ENCODE measurements around the gene SHISAL1.

Gene SHISAL1

GRCh38 chr22:44224166-44224565 lies 88.6 kb downstream of the SHISAL1 start:
- DNase-seq, result no peak

DNA sequence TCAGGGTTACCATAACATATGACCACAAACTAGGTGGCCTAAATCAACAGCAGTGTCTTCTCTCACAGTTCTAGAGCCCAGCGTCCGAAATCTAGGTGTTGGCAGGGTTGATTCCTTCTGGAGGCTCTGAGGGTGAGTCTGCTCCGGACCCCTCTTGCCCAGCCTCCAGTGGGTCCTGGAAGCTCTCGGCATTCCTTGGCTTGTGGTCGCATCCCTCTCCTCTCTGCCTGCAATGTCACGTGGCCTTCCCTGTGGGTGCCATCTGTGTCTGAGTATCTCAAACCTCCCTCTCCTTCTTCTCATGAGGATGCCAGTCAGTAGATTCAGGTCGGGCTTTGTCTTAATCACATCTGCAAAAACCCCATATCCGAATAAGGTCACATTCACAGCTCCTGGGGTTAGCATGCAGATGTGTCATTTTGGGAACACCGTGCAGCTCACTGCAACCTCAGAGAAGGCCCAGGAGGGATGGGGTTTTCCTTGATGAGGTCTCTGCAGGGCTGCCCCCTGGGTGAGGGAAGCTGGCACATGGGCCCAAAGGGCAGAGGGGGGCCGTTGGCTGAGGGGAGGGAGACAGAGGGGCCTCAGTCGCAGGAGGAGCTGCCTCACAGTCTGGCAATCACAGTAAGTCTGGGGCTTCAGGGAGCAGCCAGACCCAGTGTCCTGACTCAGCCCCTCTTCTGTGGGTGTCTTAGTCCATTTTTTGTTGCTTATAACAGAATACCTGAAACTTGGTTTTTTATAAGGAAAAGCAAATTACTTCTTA lies 90.9 kb downstream of the SHISAL1 start:
- DNase-seq, result no peak

- no peak for DNase-seq
These were observed 91.7 kb downstream of the SHISAL1 start for GRCh38 chr22:44220727-44221680.

DNA sequence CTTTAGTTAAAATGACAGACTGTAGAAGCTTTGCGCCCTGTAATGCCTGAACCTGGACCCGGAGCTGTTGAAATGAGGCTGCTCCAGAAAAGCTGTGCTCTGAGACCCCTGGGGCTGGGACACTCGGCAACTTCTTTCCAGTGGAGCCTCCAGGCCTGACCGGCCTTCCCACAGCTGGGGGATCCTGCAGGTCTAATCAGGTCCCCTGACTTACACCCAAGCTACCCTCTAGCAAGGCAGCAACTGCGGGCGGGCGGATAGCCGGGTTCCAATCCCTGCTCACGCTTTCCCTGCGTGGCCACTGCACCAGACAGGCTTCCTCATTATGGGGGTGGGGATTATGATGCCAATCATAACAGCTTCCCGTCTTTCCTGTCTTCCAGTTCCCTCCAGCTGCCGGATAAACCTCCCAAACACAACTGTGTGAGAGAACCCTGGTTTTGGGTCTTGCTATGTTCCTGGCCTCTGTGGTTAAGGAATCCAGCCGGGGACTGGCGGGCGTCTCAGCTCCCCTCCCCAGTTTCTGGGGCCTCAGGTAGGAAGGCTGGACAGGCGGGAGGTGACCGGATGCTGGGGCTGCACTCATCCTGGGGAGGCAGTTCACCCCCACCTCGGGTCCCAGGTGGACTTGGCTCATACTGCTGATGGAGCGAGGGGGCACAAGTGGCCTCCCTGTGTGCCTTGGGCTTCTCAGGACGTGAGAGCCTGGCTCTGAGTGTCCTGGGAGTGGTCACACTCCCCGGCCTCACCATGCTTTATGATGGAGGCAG lies 93.5 kb downstream of the SHISAL1 start:
- no peak for DNase-seq

DNA sequence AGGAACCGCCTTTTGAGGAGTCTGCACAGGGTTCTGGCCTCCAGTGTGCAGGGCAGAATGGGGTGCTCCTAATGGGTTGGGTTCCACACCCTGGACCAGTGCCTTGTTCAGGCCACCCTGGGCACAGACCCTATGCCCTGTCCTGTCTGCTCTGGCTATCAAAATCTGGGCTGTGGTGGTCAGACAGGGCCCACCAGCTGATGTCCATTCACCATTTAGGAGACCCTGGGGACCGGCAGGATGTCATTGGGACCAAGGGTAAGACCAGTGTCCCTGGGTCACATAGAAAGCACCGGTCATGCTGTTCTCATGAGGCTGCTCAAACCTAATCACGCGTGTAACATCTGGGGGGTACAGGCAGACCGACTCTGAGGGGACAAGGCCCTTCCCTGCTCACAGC lies 94.7 kb downstream of the SHISAL1 start:
- no peak for DNase-seq

GRCh38 chr22:44217346-44217745 lies 95.4 kb downstream of the SHISAL1 start:
- no peak for DNase-seq

GRCh38 chr22:44215287-44215686 lies 97.5 kb downstream of the SHISAL1 start:
- DNase-seq, result no peak

DNA sequence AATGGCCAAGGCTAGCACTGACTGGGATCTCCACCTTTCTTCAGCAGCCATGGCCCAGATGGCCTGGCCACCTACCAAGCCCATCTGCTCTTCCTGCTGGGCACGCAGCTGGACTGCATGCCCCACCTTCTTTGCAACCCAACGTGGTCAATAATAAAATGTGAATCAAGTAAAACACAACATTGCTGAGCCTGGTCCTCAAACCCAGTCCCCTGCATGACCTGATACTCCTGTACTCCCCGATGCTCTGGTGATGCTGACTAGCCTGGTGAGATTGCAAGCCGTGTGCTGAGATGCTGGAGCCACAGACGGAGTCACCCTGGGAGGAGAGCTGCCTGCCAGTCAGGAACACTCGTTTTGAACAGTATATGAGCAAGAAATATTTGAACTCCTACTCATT lies 98.0 kb downstream of the SHISAL1 start:
- no peak for DNase-seq

DNA sequence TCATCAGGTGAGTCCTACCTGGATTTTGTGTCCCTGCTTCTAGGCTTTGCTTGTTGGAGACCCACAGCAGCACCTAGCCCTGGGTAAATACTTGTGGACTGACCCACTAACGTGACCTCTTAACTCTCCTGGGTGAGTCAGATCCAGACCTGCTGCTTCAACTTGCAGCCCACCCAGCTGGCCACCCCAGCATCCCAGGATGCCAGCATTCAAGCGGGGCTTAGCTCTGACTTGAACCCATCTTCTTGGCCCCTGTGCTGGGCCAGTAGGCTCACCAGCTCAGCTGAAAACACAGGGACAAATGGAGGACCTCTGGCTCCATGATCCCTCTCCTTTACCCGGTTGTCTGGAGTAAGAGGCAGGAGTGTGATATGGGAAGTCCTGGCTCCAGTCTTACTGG lies 98.6 kb downstream of the SHISAL1 start:
- DNase-seq, result no peak

- DNase-seq, result no peak
These were observed 99.2 kb downstream of the SHISAL1 start for GRCh38 chr22:44213489-44214043.

GRCh38 chr22:44212936-44213335 lies 99.8 kb downstream of the SHISAL1 start:
- DNase-seq, result no peak

- no peak for DNase-seq
These were observed 100.5 kb downstream of the SHISAL1 start for GRCh38 chr22:44211946-44212930.

GRCh38 chr22:44211256-44211945 lies 101.3 kb downstream of the SHISAL1 start:
- DNase-seq, result no peak

DNA sequence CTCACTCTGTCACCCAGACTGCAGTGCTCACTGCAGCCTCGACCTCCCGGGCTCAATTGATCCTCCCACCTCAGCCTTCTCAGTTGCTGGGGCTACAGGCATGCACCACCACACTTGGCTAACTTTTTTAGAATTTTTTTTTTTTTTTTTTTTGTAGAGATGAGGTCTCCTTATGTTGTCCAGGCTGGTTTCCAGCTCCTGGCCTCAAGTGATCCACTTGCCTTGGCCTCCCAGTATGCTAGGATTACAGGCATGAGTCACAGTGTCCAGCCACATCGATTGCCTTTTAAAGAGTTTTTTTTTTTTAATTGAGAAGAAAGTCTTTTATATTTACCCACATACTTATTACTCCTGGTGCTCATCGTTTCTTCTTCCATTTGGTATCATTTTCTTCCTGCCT lies 102.0 kb downstream of the SHISAL1 start:
- DNase-seq, result no peak

- no peak for DNase-seq
These were observed 103.4 kb downstream of the SHISAL1 start for GRCh38 chr22:44209343-44209742.

DNA sequence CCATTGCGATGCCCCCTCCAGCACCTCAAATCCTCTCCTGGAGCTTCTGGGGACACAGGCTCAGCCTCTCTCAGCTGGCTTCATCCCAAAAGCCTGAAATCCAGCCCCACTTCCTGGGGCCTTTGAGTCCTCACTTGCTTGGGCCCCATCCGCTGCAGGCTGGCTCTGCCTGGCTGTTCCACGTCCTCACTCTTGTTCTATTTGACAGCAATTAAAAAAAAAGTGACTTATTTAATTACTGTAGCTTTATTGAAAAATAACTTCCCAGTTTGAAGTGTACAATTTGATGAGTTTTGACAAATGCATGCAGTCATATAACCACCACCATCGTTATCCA lies 104.8 kb downstream of the SHISAL1 start:
- no peak for DNase-seq

GRCh38 chr22:44207173-44207980 lies 105.4 kb downstream of the SHISAL1 start:
- DNase-seq, result no peak

GRCh38 chr22:44206696-44207095 lies 106.1 kb downstream of the SHISAL1 start:
- DNase-seq, result no peak

DNA sequence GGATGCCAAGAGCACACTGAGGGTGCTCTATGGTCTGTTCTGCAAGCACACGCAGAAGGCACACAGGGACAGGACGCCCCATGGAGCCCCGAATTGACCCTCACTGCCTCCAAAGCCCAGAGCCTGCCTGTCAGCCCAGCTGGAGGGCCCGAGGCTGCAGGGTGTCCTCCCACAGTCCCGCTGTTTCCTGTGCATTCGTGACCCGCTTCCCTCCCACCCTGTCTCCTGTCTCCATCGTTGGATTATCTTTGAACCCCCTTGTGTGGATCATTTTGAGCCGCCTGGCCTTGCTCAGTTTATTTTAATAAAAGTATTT lies 106.5 kb downstream of the SHISAL1 start:
- DNase-seq, result no peak
